Measurements from ENCODE around the gene MYCN.

The MYCN gene

DNA sequence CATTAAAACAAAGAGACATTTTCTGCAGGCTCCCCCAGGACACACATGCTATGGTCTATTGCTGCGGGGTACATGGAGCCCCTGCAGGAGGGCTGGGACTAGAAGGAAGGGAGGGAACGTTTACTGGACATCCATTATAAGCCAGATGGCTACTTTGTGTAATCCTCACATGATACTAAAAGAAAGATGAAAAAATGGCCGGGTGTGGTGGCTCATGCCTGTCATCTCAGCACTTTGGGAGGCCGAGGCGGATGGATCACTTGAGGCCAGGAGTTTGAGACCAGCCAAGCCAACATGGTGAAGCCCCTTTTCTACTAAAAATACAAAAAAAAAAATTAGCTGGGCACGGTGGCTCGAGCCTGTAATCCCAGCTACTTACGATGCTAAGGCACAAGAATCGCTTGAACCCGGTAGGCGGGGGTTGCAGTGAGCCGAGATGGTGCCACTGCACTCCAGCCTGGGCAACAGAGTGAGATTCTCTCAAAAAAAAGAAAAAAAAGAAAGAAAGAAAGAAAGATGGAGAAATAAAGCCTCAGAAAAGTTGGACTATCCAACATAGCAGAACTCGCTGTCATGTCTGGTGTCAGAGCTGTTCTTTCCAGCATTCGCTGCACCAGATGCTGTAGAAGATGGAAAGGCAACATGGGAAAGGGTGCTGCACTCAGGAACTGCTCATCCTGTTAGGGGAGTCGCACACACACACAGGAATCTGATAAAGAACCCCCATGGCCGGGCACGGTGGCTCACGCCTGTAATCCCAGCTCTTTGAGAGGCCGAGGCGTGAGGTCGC is 7.8 kb upstream of the MYCN start:
- no peak for DNase-seq

- DNase-seq, result no peak
Observed at GRCh38 chr2:15933184-15933845, 7.0 kb upstream of the MYCN start.

DNA sequence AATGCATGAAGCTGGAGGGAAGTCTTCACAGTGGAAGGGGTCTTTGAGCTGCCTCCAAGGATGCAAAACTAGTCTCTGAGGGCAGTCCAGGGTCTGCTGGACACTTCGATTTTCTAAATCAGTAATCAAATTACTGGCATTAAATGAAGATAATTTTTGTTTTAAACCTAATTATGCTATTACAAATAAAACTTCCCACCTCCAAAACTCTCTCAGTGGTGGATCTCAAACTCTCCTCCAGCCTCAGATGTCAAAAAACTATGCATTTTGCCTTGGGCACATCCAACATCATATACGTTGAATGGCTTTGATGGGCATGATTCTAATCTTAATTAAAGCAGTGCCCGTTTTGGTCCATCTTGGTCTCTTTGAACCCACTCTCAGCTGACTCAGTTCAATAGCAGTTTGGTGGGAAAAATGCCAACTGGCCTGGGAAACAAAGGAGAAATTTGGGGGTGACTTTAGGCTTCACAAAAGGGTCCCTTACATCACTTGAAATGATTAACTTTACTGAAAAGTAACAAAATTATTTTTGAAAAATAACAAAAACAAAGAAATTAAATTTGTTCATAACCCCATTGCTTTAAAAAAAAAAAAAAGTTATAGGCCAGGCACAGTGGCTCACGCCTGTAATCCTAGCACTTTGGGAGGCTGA is 5.9 kb upstream of the MYCN start:
- DNase-seq, result no peak

- DNase-seq, result no peak
Observed at GRCh38 chr2:15935189-15935588, 5.2 kb upstream of the MYCN start.

- no peak for DNase-seq
Observed at GRCh38 chr2:15935675-15936074, 4.7 kb upstream of the MYCN start.

- DNase-seq, result no peak
Observed at GRCh38 chr2:15936277-15937104, 3.9 kb upstream of the MYCN start.

- no peak for DNase-seq
Observed at GRCh38 chr2:15937105-15937881, 3.1 kb upstream of the MYCN start.

DNA sequence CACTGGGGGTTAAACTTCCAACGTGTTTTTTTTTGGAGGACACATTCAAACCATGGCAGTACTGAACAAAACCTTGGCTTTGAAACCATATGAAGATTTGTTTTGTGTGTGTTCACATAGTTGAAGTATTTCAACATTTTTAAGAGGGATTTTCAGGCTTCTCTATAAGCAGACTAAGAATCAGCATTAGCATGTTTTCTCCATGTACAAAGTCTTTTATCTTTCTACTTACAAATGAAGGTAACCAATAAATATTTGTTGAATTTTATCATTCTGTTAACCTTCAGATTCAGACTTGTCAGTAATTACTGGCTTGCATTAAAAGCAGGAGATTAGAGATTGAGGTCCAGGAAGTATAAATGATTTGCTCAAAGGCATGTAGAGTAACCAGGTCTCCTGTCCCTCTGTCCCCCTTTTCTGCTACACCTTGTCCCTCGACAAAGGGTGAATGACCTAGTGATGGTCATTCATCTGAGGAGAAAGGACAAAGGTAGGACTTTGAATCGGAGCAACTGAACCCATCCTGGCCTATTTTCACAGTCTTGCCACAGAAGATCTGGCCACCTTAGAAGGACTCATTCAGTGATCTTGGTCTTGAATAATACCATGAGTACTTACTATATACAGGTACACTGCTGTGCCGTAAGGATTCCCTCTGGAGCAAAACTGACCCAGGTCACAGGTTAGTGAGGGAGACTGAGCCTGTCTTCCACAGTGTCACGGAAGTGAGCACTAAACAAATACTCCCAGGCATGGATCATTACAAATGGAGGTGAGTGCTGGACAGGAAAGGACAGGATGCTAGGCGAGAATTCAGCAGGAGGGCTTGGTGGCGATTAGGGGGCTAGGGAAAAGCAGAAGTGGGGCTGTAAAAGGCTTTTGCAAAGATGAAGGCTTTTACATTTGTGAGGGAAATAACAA is 2.2 kb upstream of the MYCN start:
- no peak for DNase-seq

- DNase-seq, result no peak
Observed at GRCh38 chr2:15938803-15939555, 1.4 kb upstream of the MYCN start.

DNA sequence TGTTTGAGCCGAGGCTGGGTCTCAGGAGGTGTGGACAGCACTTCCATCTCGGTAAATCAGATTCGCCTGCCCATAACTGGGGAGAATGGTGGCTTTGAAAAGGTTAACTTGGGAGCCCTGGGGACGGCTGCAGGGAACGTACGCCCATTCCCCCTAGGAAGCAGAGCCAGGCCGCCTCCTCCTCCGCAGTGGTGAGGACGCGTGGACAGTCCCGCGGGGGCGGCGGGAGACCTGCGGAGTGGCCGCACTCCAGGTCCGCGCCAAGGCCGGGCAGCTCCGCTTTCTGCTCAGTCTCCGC is 845 bp upstream of the MYCN start:
- no peak for DNase-seq

- DNase-seq, result no peak
Observed at GRCh38 chr2:15940661-15941480, 521 bp downstream of the MYCN start.

GRCh38 chr2:15941481-15941850 is 1.1 kb downstream of the MYCN start:
- peak; percentile 44 for DNase-seq

- DNase-seq, result peak; percentile 51
Observed at GRCh38 chr2:15941871-15942710, 1.7 kb downstream of the MYCN start.

- no peak for DNase-seq
Observed at GRCh38 chr2:15942711-15943345, 2.5 kb downstream of the MYCN start.

DNA sequence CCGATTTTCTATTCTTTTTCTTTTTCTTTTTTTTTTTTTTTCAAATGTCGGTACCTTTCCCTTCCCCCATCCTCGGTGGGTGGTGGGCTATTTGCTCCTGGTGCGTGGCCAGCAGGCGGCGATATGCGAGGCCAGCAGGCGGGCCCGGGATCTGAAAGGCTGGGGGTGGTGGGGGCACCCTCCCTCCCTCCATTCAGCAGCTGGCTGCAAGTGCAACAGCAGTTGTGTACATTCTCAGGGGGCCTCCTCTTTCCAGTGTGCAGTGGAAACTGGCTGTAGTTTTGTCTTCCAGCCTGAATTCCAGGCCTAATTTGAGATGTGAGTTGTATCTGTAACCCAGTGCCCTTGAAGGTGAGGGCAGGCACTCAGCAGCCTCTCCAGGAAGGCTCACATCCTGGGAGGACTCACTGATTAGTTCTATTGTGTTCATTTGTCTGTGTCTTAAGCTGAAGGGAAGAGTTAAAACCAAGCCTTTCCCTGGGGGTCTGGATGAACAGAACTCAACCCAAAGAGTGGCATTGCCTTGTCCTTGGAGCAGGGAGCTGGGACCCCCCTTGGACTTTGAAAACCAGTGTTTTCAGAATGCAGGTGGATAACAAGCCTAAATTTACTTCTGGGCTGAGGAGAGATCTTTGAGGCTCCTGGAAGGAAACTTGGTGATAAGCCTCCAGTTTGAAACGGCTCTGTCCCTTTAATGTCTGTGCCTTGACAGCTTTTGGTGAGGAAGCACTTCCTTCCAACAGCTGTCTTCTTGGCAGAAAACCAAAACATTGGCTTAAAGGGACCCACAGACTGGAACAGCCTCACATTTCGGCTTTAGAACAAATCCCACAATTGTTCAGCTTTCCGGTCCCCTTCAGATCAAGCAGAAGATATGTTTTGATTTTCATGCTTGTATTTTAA is 3.3 kb downstream of the MYCN start:
- DNase-seq, result peak; percentile 68

DNA sequence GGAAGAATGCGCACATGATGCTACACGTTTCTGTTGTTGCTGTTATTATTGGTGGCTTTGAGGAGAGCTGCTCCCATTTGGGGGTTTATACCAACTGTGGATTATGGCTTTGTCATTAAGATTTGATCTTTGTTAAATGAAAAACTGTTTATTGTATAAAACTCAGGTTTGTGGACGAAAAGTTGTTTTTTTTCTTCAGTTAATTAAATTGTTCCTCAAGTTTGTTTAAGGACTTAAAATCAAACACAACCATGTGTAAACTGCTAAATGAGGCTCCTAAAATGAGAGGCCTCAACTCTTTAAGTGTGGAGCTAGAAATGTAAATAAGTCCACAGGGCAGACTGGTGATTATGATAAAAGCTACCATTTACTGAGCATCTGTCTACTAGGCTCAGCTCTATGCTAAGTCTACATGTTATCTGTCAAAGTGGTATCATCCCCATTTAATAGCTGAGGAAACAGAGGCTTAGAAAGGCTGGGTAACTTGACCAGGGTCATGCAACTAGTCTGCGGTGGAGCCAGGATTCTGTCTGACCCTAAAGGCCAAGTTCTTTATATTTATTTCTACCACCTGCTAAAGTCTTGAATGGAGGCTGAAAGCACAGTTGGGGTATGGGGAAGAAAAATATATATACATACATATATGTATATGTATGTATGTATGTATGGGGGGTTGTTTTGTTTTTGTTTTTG is 4.1 kb downstream of the MYCN start:
- DNase-seq, result no peak
